Mesenchymal stem cell (in vitro differentiated cells and primary cell): ENCODE measurements around the gene NDST1.

Experiments
- DNase-seq: peaks from one replicate; pipeline ENCODE4 v3.0.0-alpha.2; 2013
- H2AFZ ChIP-seq: one replicate; pipeline ENCODE4 v1.6.1; 2013; ENCODE audit warnings: low read depth, mild to moderate bottlenecking, control low read depth, inconsistent platforms, low read length, moderate library complexity
- H2AK5ac ChIP-seq: 2 replicates; pipeline ENCODE4 v1.6.1; 2013; ENCODE audit warnings: low read length, moderate library complexity, mild to moderate bottlenecking, inconsistent platforms; ENCODE audit not compliant: severe bottlenecking
- H2BK120ac ChIP-seq: one replicate; pipeline ENCODE4 v1.6.1; 2013; ENCODE audit warnings: low read depth, mild to moderate bottlenecking, inconsistent platforms, low read length, moderate library complexity
- H2BK12ac ChIP-seq, 2 experiments: one replicate each; pipeline ENCODE4 v1.6.1; 2013; ENCODE audit warnings: inconsistent platforms in 2 of 2, low read length in 2 of 2, mild to moderate bottlenecking in 2 of 2, moderate library complexity in 2 of 2, control low read depth in 1 of 2
- H2BK15ac ChIP-seq: one replicate; pipeline ENCODE4 v1.6.1; 2013; ENCODE audit warnings: mild to moderate bottlenecking, low read depth, inconsistent platforms; ENCODE audit not compliant: poor library complexity, severe bottlenecking
- H2BK5ac ChIP-seq: 2 replicates; pipeline ENCODE4 v1.6.1; 2013; ENCODE audit warnings: low read depth, mild to moderate bottlenecking, low read length, control low read depth, inconsistent platforms; ENCODE audit not compliant: poor library complexity, severe bottlenecking
- H3K14ac ChIP-seq, 2 experiments: one replicate each; pipeline ENCODE4 v1.6.1; 2013; ENCODE audit warnings: inconsistent platforms in 2 of 2, low read length in 2 of 2, control low read depth in 1 of 2, mild to moderate bottlenecking in 1 of 2, moderate library complexity in 1 of 2
- H3K18ac ChIP-seq, 2 experiments: one replicate each; pipeline ENCODE4 v1.6.1; 2013; ENCODE audit warnings: inconsistent platforms in 2 of 2, low read length in 2 of 2, control low read depth in 1 of 2, low read depth in 1 of 2, mild to moderate bottlenecking in 1 of 2
- H3K23ac ChIP-seq, 2 experiments: one replicate each; pipeline ENCODE4 v1.6.1; 2013; ENCODE audit warnings: inconsistent platforms in 2 of 2, low read length in 2 of 2, mild to moderate bottlenecking in 2 of 2, moderate library complexity in 2 of 2, control low read depth in 1 of 2
- H3K27ac ChIP-seq: 2 replicates; pipeline ENCODE4 v1.5.1; 2013; ENCODE audit warnings: mild to moderate bottlenecking, moderate library complexity, low read length, control low read depth, inconsistent platforms; ENCODE audit not compliant: poor library complexity, severe bottlenecking
- H3K27me3 ChIP-seq, 2 experiments: 2 replicates each; pipeline versions ENCODE4 v1.6.1 to v1.7.0; 2013; ENCODE audit warnings: low read length in 2 of 2, mild to moderate bottlenecking in 2 of 2, moderate library complexity in 2 of 2, control low read depth in 1 of 2, inconsistent platforms in 1 of 2; ENCODE audit not compliant: control insufficient read depth in 1 of 2, insufficient read depth in 1 of 2
- H3K36me3 ChIP-seq, 2 experiments: 2 replicates each; pipeline versions ENCODE4 v1.6.1 to v1.7.0; 2013; ENCODE audit warnings: low read length in 2 of 2, control low read depth in 1 of 2, inconsistent platforms in 1 of 2, low read depth in 1 of 2, mild to moderate bottlenecking in 1 of 2; ENCODE audit not compliant: insufficient read depth in 2 of 2, control insufficient read depth in 1 of 2
- H3K4ac ChIP-seq, 2 experiments: one replicate each; pipeline ENCODE4 v1.6.1; 2013; ENCODE audit warnings: inconsistent platforms in 2 of 2, low read length in 2 of 2, mild to moderate bottlenecking in 2 of 2, moderate library complexity in 2 of 2, control low read depth in 1 of 2, low read depth in 1 of 2
- H3K4me1 ChIP-seq: 2 replicates; pipeline ENCODE4 v1.6.1; 2013; ENCODE audit warnings: low read depth, low read length, control low read depth; ENCODE audit not compliant: control insufficient read depth, insufficient read depth
- H3K4me2 ChIP-seq: 2 replicates; pipeline ENCODE4 v1.6.1; 2013; ENCODE audit warnings: low read length, mild to moderate bottlenecking, inconsistent platforms; ENCODE audit not compliant: poor library complexity, severe bottlenecking
- H3K4me3 ChIP-seq, 2 experiments: 2 replicates each; pipeline versions ENCODE4 v1.5.1 to v1.7.0; 2013; ENCODE audit warnings: low read length in 2 of 2, mild to moderate bottlenecking in 2 of 2, control low read depth in 1 of 2, low read depth in 1 of 2; ENCODE audit not compliant: insufficient read depth in 1 of 2
- H3K79me1 ChIP-seq: replicated peaks from 2 replicates; pipeline ENCODE4 v1.6.1; 2013; ENCODE audit warnings: mild to moderate bottlenecking, control low read depth, low read length, inconsistent platforms; ENCODE audit not compliant: poor library complexity, severe bottlenecking
- H3K9ac ChIP-seq: 2 replicates; pipeline ENCODE4 v1.7.0; 2013; ENCODE audit warnings: mild to moderate bottlenecking, low read length, moderate library complexity
- H3K9me3 ChIP-seq: 2 replicates; pipeline ENCODE4 v1.7.0; 2013; ENCODE audit warnings: mild to moderate bottlenecking, low read length; ENCODE audit not compliant: control insufficient read depth
- H4K8ac ChIP-seq: one replicate; pipeline ENCODE4 v1.6.1; 2013; ENCODE audit warnings: inconsistent platforms, mild to moderate bottlenecking, low read length, moderate library complexity
- H4K91ac ChIP-seq: one replicate; pipeline ENCODE4 v1.6.1; 2013; ENCODE audit warnings: mild to moderate bottlenecking, low read length, inconsistent platforms
- WGBS: methylation state at CpG from one replicate; pipeline ENCODE4 v1.1.7; 2013; ENCODE audit warnings: mixed read lengths; 5-methylcytosine and 5-hydroxymethylcytosine counted together

NDST1 gene

DNA sequence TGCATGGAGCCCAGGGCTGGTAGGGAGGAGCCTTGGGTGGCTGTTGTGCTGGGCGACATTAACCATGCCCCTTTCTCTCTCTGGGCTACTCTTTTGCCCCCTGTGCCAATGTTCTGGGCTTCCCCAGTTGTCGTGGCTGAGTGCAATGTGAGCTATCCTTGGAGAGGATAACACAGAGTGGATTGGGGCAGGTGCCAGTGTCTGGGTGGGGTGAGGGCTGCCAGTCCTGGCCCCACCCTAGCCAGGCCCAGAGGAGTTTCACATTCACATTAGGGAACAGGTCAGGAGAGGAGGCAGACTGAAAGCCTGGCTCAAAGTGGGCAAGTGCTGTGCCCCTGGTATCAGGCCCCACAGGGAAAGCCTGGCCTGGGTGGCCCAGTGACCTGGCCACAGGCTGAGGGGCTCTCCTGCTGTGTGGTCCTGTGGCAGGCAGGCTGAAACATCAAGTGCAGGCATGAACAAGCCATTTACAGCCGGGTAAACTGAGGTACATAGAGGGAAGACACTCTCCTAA is 7.5 kb upstream of the NDST1 start:
- Histone ChIP-seq H2AK5ac (peak overlapping the region; percentile 55), H2BK15ac (no peak overlapping the region), H3K4me2 (no peak overlapping the region), H2BK12ac (no peak overlapping the region), H3K4me1 (peaks cover 80% of the 10 kb centered on the region), H3K9me3 (no peaks in the 10 kb centered on the region), H4K8ac (no peak overlapping the region), H4K91ac (no peak overlapping the region), H3K4ac (no peak overlapping the region), H3K14ac (no peak overlapping the region), H3K27ac (no peak overlapping the region), H3K4me3 (no peak overlapping the region), H2BK5ac (no peak overlapping the region), H3K79me1 (no peaks in the 10 kb centered on the region), H3K36me3 (peaks cover 12 to 67% of the 10 kb centered on the region in 2 experiments), H2BK120ac (no peak overlapping the region), H3K9ac (no peak overlapping the region), H2AFZ (no peak overlapping the region), H3K27me3 (no peaks in the 10 kb centered on the region), H3K23ac (peak overlapping the region in 1 of 2 experiments; percentile 3), H3K18ac (peak overlapping the region in 1 of 2 experiments; percentile 50)
- DNase-seq = no peak
- 88% methylated on average over 3 of the region's 3 CpGs for WGBS

DNA sequence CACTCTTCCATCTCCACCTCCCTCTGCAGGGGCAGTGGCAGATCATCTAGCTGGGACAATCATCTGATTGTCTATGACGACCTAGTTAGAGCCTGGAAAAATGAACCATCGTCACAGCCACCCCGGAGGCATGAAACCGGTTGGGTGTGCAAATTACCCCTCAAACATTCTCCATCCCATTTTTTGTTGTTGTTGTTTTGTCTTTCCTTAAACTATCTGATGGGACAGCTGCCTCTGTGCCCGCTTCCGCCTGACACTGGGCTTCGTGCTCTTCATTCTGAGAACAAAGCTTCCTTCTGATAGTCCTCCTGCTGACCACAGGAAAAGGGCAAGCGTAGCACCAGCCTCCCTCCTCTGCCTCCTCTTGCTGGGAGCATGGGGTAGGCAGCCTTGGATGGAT is 7.0 kb upstream of the NDST1 start:
- Histone ChIP-seq H3K14ac (no peak overlapping the region), H3K9ac (no peak overlapping the region), H4K91ac (no peak overlapping the region), H3K36me3 (peaks cover 13 to 71% of the 10 kb centered on the region in 2 experiments), H4K8ac (no peak overlapping the region), H2AFZ (no peak overlapping the region), H3K4me2 (no peak overlapping the region), H2BK120ac (no peak overlapping the region), H3K4me1 (peaks cover 79% of the 10 kb centered on the region), H3K27me3 (no peaks in the 10 kb centered on the region), H3K18ac (no peak overlapping the region), H2BK12ac (peak overlapping the region in 1 of 2 experiments; percentile 21), H3K4me3 (no peak overlapping the region), H2BK5ac (no peak overlapping the region), H2AK5ac (peak overlapping the region; percentile 43), H3K9me3 (no peaks in the 10 kb centered on the region), H3K4ac (no peak overlapping the region), H2BK15ac (no peak overlapping the region), H3K27ac (no peak overlapping the region), H3K79me1 (no peaks in the 10 kb centered on the region), H3K23ac (peak overlapping the region in 1 of 2 experiments; percentile 3)
- 98% methylated on average over 8 of the region's 8 CpGs for WGBS
- DNase-seq = no peak

DNA sequence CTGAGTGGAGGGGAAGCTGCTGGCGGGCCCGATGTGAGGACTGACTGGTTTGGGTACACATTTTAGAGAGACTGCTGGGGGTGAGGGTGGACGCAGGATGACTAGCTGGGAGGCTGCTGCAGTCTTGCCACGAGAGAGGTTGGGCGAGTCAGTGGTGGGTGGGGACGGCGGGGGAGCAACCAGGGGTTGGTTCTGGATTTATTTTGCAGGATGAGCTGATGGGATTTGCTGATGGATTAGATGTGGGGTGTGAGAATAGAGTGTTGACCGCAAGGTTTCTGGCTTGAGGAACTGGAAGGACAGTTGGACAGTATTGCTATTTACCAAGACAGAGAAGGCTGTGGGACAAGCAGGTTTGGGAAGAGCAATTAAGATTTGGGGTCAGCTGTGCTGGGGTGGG is 5.8 kb upstream of the NDST1 start:
- WGBS = 72% methylated on average over 8 of the region's 8 CpGs

DNA sequence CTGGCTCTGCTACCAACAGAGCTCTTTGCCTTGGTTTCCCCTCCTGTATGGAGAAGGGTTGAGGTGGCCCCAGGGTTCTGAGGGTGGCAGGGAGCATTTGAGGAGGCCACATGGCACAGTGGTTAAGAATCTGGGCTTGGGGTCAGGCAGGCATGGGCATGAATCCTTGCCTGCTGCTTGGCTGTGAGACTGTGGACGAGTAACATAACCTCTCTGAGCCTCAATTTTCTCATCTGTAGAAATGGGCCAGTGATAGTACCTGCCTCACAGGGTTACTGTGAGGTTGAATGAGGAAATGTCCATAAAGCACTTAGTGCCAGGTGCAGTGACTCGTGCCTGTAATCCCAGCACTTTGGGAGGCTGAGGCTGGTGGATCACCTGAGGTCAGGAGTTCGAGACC is 5.1 kb upstream of the NDST1 start:
- H2BK12ac ChIP-seq = no peak overlapping the region
- peaks cover 18 to 75% of the 10 kb centered on the region in 2 experiments for H3K36me3 ChIP-seq
- no peak overlapping the region for H3K4ac ChIP-seq
- DNase-seq = no peak
- no peak overlapping the region for H4K8ac ChIP-seq
- no peaks in the 10 kb centered on the region for H3K79me1 ChIP-seq
- no peak overlapping the region for H3K9ac ChIP-seq
- no peak overlapping the region for H3K18ac ChIP-seq
- no peak overlapping the region for H2BK5ac ChIP-seq
- peaks cover 79% of the 10 kb centered on the region for H3K4me1 ChIP-seq
- no peak overlapping the region for H4K91ac ChIP-seq
- H2AK5ac ChIP-seq = no peak overlapping the region
- no peak overlapping the region for H2BK15ac ChIP-seq
- no peak overlapping the region for H3K14ac ChIP-seq
- 100% methylated on average over 1 of the region's 3 CpGs for WGBS
- no peak overlapping the region for H2BK120ac ChIP-seq
- no peak overlapping the region for H3K27ac ChIP-seq
- no peak overlapping the region for H3K4me2 ChIP-seq
- no peaks in the 10 kb centered on the region for H3K9me3 ChIP-seq
- no peak overlapping the region for H3K23ac ChIP-seq
- no peak overlapping the region for H3K4me3 ChIP-seq
- no peaks in the 10 kb centered on the region for H3K27me3 ChIP-seq
- H2AFZ ChIP-seq = no peak overlapping the region

More for the DNA sequence above, 5.8 kb upstream of the NDST1 start:
- no peak overlapping the region for H2BK15ac ChIP-seq
- H4K8ac ChIP-seq = no peak overlapping the region
- no peak overlapping the region for H3K4ac ChIP-seq
- no peak overlapping the region for H2BK5ac ChIP-seq
- no peak overlapping the region for H2AFZ ChIP-seq
- no peaks in the 10 kb centered on the region for H3K79me1 ChIP-seq
- H3K4me1 ChIP-seq = peaks cover 80% of the 10 kb centered on the region
- no peaks in the 10 kb centered on the region for H3K9me3 ChIP-seq
- no peak for DNase-seq
- no peak overlapping the region for H3K27ac ChIP-seq
- peak overlapping the region; percentile 34 for H3K9ac ChIP-seq
- peak overlapping the region; percentile 7 for H3K4me2 ChIP-seq
- no peak overlapping the region for H3K23ac ChIP-seq
- peak overlapping the region; percentile 18 for H4K91ac ChIP-seq
- H3K14ac ChIP-seq = no peak overlapping the region
- peaks cover 18 to 75% of the 10 kb centered on the region in 2 experiments for H3K36me3 ChIP-seq
- no peaks in the 10 kb centered on the region for H3K27me3 ChIP-seq
- H2BK120ac ChIP-seq = no peak overlapping the region
- H2BK12ac ChIP-seq = no peak overlapping the region
- H3K18ac ChIP-seq = no peak overlapping the region
- no peak overlapping the region for H3K4me3 ChIP-seq
- peak overlapping the region; percentile 6 for H2AK5ac ChIP-seq
